ENCODE measurements around the gene CCDC92B.

Gene CCDC92B

GRCh38 chr17:2736956-2737355 lies 12.5 kb downstream of the CCDC92B start:
- H3K36me3 ChIP-seq (ENCODE audit: control insufficient read depth in 4 of 4, insufficient read depth in 4 of 4, low read length in 3 of 4): no peaks in the 10 kb centered on the region
- no peaks in the 10 kb centered on the region for H3K4me1 ChIP-seq (ENCODE audit: control extremely low read depth in 1 of 4, control insufficient read depth in 4 of 4, insufficient read depth in 4 of 4, low read length in 3 of 4)
- DNase-seq: no peak
- no peaks in the 10 kb centered on the region for H3K9me3 ChIP-seq (ENCODE audit: control extremely low read depth in 1 of 5, control insufficient read depth in 4 of 5, insufficient read depth in 2 of 5, low read depth in 1 of 5, low read length in 4 of 5)
- no peak overlapping the region for H3K27ac ChIP-seq (ENCODE audit: insufficient read depth in 1 of 2, low read depth in 1 of 2, low read length in 2 of 2, poor library complexity in 1 of 2, severe bottlenecking in 2 of 2)
- peaks cover 0 to 6% (median 2%) of the 10 kb centered on the region in 5 experiments for H3K27me3 ChIP-seq (replicated peaks in 2 of 5; ENCODE audit: control insufficient read depth in 4 of 5, insufficient read depth in 5 of 5, low read length in 4 of 5)
- H3K4me3 ChIP-seq (ENCODE audit: control insufficient read depth in 1 of 7, extremely low read depth in 1 of 7, insufficient read depth in 4 of 7, low read depth in 2 of 7, low read length in 6 of 7): no peak overlapping the region
- ChIA-PET POLR2A (no interaction called here), CTCF (no interaction called here)
- WGBS (ENCODE audit: insufficient coverage): 93% methylated on average over 3 of the region's 3 CpGs

- CTCF ChIA-PET: interaction anchor here (0.6 kb wide), 1 partner anchor 50 kb away, joined by 4 read pairs; no protein-coding TSS in a partner anchor
- no peaks in the 10 kb centered on the region for H3K36me3 ChIP-seq (ENCODE audit: control insufficient read depth in 4 of 4, insufficient read depth in 4 of 4, low read length in 3 of 4)
- 100% methylated on average over 5 of the region's 5 CpGs for WGBS (ENCODE audit: insufficient coverage)
These were observed 13.6 kb downstream of the CCDC92B start for GRCh38 chr17:2735896-2736295.

GRCh38 chr17:2734939-2735338 lies 14.5 kb downstream of the CCDC92B start:
- peaks cover 0 to 7% (median 3%) of the 10 kb centered on the region in 5 experiments for H3K27me3 ChIP-seq (replicated peaks in 2 of 5; ENCODE audit: control insufficient read depth in 4 of 5, insufficient read depth in 5 of 5, low read length in 4 of 5)
- no peak overlapping the region for H3K27ac ChIP-seq (ENCODE audit: insufficient read depth in 1 of 2, low read depth in 1 of 2, low read length in 2 of 2, poor library complexity in 1 of 2, severe bottlenecking in 2 of 2)
- ChIA-PET POLR2A (no interaction called here), CTCF (interaction anchor here (1.3 kb wide), 1 partner anchor 22 kb away, joined by 3 read pairs; no protein-coding TSS in a partner anchor)
- H3K36me3 ChIP-seq (ENCODE audit: control insufficient read depth in 4 of 4, insufficient read depth in 4 of 4, low read length in 3 of 4): no peaks in the 10 kb centered on the region
- H3K9me3 ChIP-seq (ENCODE audit: control extremely low read depth in 1 of 5, control insufficient read depth in 4 of 5, insufficient read depth in 2 of 5, low read depth in 1 of 5, low read length in 4 of 5): no peaks in the 10 kb centered on the region
- no peak for DNase-seq
- no peak overlapping the region for H3K4me3 ChIP-seq (ENCODE audit: control insufficient read depth in 1 of 7, extremely low read depth in 1 of 7, insufficient read depth in 4 of 7, low read depth in 2 of 7, low read length in 6 of 7)
- H3K4me1 ChIP-seq (ENCODE audit: control extremely low read depth in 1 of 4, control insufficient read depth in 4 of 4, insufficient read depth in 4 of 4, low read length in 3 of 4): no peaks in the 10 kb centered on the region
- WGBS (ENCODE audit: insufficient coverage): 82% methylated on average over 9 of the region's 10 CpGs

More at GRCh38 chr17:2735896-2736295, 13.6 kb downstream of the CCDC92B start:
- no peak for DNase-seq
- POLR2A ChIA-PET: no interaction called here
- H3K27ac ChIP-seq (ENCODE audit: insufficient read depth in 1 of 2, low read depth in 1 of 2, low read length in 2 of 2, poor library complexity in 1 of 2, severe bottlenecking in 2 of 2): no peak overlapping the region
- no peak overlapping the region for H3K4me3 ChIP-seq (ENCODE audit: control insufficient read depth in 1 of 7, extremely low read depth in 1 of 7, insufficient read depth in 4 of 7, low read depth in 2 of 7, low read length in 6 of 7)
- H3K27me3 ChIP-seq (replicated peaks in 2 of 5; ENCODE audit: control insufficient read depth in 4 of 5, insufficient read depth in 5 of 5, low read length in 4 of 5): peaks cover 0 to 5% (median 3%) of the 10 kb centered on the region in 5 experiments
- no peaks in the 10 kb centered on the region for H3K4me1 ChIP-seq (ENCODE audit: control extremely low read depth in 1 of 4, control insufficient read depth in 4 of 4, insufficient read depth in 4 of 4, low read length in 3 of 4)
- no peaks in the 10 kb centered on the region for H3K9me3 ChIP-seq (ENCODE audit: control extremely low read depth in 1 of 5, control insufficient read depth in 4 of 5, insufficient read depth in 2 of 5, low read depth in 1 of 5, low read length in 4 of 5)

- Histone ChIP-seq H3K4me1 (ENCODE audit: control extremely low read depth in 1 of 4, control insufficient read depth in 4 of 4, insufficient read depth in 4 of 4, low read length in 3 of 4) (no peaks in the 10 kb centered on the region), H3K27ac (ENCODE audit: insufficient read depth in 1 of 2, low read depth in 1 of 2, low read length in 2 of 2, poor library complexity in 1 of 2, severe bottlenecking in 2 of 2) (no peak overlapping the region), H3K36me3 (ENCODE audit: control insufficient read depth in 4 of 4, insufficient read depth in 4 of 4, low read length in 3 of 4) (no peaks in the 10 kb centered on the region), H3K9me3 (ENCODE audit: control extremely low read depth in 1 of 5, control insufficient read depth in 4 of 5, insufficient read depth in 2 of 5, low read depth in 1 of 5, low read length in 4 of 5) (no peaks in the 10 kb centered on the region), H3K4me3 (ENCODE audit: control insufficient read depth in 1 of 7, extremely low read depth in 1 of 7, insufficient read depth in 4 of 7, low read depth in 2 of 7, low read length in 6 of 7) (no peak overlapping the region), H3K27me3 (replicated peaks in 2 of 5; ENCODE audit: control insufficient read depth in 4 of 5, insufficient read depth in 5 of 5, low read length in 4 of 5) (peaks cover 0 to 10% (median 3%) of the 10 kb centered on the region in 5 experiments)
- CTCF ChIA-PET: no interaction called here
- DNase-seq: no peak
- WGBS (ENCODE audit: insufficient coverage): 96% methylated on average over 9 of the region's 10 CpGs
- POLR2A ChIA-PET: no interaction called here
These were observed 17.6 kb downstream of the CCDC92B start for GRCh38 chr17:2731807-2732206.

GRCh38 chr17:2730764-2731353 lies 18.6 kb downstream of the CCDC92B start:
- no peaks in the 10 kb centered on the region for H3K4me1 ChIP-seq (ENCODE audit: control extremely low read depth in 1 of 4, control insufficient read depth in 4 of 4, insufficient read depth in 4 of 4, low read length in 3 of 4)
- ChIA-PET CTCF (interaction anchor here (0.6 kb wide), 1 partner anchor 1710 kb away, joined by 3 read pairs; no protein-coding TSS in a partner anchor), POLR2A (no interaction called here)
- no peaks in the 10 kb centered on the region for H3K9me3 ChIP-seq (ENCODE audit: control extremely low read depth in 1 of 5, control insufficient read depth in 4 of 5, insufficient read depth in 2 of 5, low read depth in 1 of 5, low read length in 4 of 5)
- peaks cover 0 to 10% (median 3%) of the 10 kb centered on the region in 5 experiments for H3K27me3 ChIP-seq (replicated peaks in 2 of 5; ENCODE audit: control insufficient read depth in 4 of 5, insufficient read depth in 5 of 5, low read length in 4 of 5)
- WGBS (ENCODE audit: insufficient coverage): 96% methylated on average over 17 of the region's 17 CpGs
- H3K36me3 ChIP-seq (ENCODE audit: control insufficient read depth in 4 of 4, insufficient read depth in 4 of 4, low read length in 3 of 4): no peaks in the 10 kb centered on the region
- H3K27ac ChIP-seq (ENCODE audit: insufficient read depth in 1 of 2, low read depth in 1 of 2, low read length in 2 of 2, poor library complexity in 1 of 2, severe bottlenecking in 2 of 2): no peak overlapping the region
- no peak for DNase-seq
- H3K4me3 ChIP-seq (ENCODE audit: control insufficient read depth in 1 of 7, extremely low read depth in 1 of 7, insufficient read depth in 4 of 7, low read depth in 2 of 7, low read length in 6 of 7): no peak overlapping the region

GRCh38 chr17:2724784-2725164 lies 24.7 kb downstream of the CCDC92B start:
- H3K9me3 ChIP-seq (ENCODE audit: control extremely low read depth in 1 of 5, control insufficient read depth in 4 of 5, insufficient read depth in 2 of 5, low read depth in 1 of 5, low read length in 4 of 5): no peaks in the 10 kb centered on the region
- peaks cover 0 to 13% (median 6%) of the 10 kb centered on the region in 5 experiments for H3K27me3 ChIP-seq (replicated peaks in 2 of 5; ENCODE audit: control insufficient read depth in 4 of 5, insufficient read depth in 5 of 5, low read length in 4 of 5)
- ChIA-PET CTCF (interaction anchor here (0.9 to 1.9 kb wide), 5 partner anchors 11 to 285 kb away, joined by 3 to 8 read pairs (median 3); no protein-coding TSS in a partner anchor), POLR2A (no interaction called here)
- peaks cover 0 to 14% (median 10%) of the 10 kb centered on the region in 4 experiments for H3K4me1 ChIP-seq (ENCODE audit: control extremely low read depth in 1 of 4, control insufficient read depth in 4 of 4, insufficient read depth in 4 of 4, low read length in 3 of 4)
- peak; percentile 48 to 72 (median 60) for DNase-seq
- no peaks in the 10 kb centered on the region for H3K36me3 ChIP-seq (ENCODE audit: control insufficient read depth in 4 of 4, insufficient read depth in 4 of 4, low read length in 3 of 4)
- WGBS (ENCODE audit: insufficient coverage): 4% methylated on average over 36 of the region's 40 CpGs
- no peak overlapping the region for H3K27ac ChIP-seq (ENCODE audit: insufficient read depth in 1 of 2, low read depth in 1 of 2, low read length in 2 of 2, poor library complexity in 1 of 2, severe bottlenecking in 2 of 2)
- peak overlapping the region in 3 of 7 experiments; percentile 54 to 63 (median 57) for H3K4me3 ChIP-seq (ENCODE audit: control insufficient read depth in 1 of 7, extremely low read depth in 1 of 7, insufficient read depth in 4 of 7, low read depth in 2 of 7, low read length in 6 of 7)

- H3K9me3 ChIP-seq (ENCODE audit: control extremely low read depth in 1 of 5, control insufficient read depth in 4 of 5, insufficient read depth in 2 of 5, low read depth in 1 of 5, low read length in 4 of 5): no peaks in the 10 kb centered on the region
- DNase-seq: peak in 2 of 3 donors; percentile 40 to 48
- WGBS (ENCODE audit: insufficient coverage): 1% methylated on average over 85 of the region's 98 CpGs
- ChIA-PET POLR2A (no interaction called here), CTCF (interaction anchor here (0.9 to 1.9 kb wide), 5 partner anchors 11 to 286 kb away, joined by 3 to 8 read pairs (median 3); no protein-coding TSS in a partner anchor)
- peaks cover 0 to 14% (median 10%) of the 10 kb centered on the region in 4 experiments for H3K4me1 ChIP-seq (ENCODE audit: control extremely low read depth in 1 of 4, control insufficient read depth in 4 of 4, insufficient read depth in 4 of 4, low read length in 3 of 4)
- no peak overlapping the region for H3K27ac ChIP-seq (ENCODE audit: insufficient read depth in 1 of 2, low read depth in 1 of 2, low read length in 2 of 2, poor library complexity in 1 of 2, severe bottlenecking in 2 of 2)
- peak overlapping the region in 4 of 7 experiments; percentile 10 to 63 (median 50) for H3K4me3 ChIP-seq (ENCODE audit: control insufficient read depth in 1 of 7, extremely low read depth in 1 of 7, insufficient read depth in 4 of 7, low read depth in 2 of 7, low read length in 6 of 7)
- H3K36me3 ChIP-seq (ENCODE audit: control insufficient read depth in 4 of 4, insufficient read depth in 4 of 4, low read length in 3 of 4): no peaks in the 10 kb centered on the region
- peaks cover 0 to 13% (median 6%) of the 10 kb centered on the region in 5 experiments for H3K27me3 ChIP-seq (replicated peaks in 2 of 5; ENCODE audit: control insufficient read depth in 4 of 5, insufficient read depth in 5 of 5, low read length in 4 of 5)
These were observed 25.3 kb downstream of the CCDC92B start for GRCh38 chr17:2723997-2724783.
